Erythroblast (primary cell): ENCODE results near the gene RELA.

Source experiments
- GATA1 ChIP-seq: IDR thresholded peaks from 2 replicates; pipeline ENCODE4 v1.6.1; 2011; ENCODE audit warnings: low read depth, mild to moderate bottlenecking, control low read depth, low read length, moderate library complexity
- POLR2A ChIP-seq: IDR thresholded peaks from 2 replicates; pipeline ENCODE4 v1.6.1; 2011; ENCODE audit warnings: mild to moderate bottlenecking, low read length

GRCh38 chr11:65613091-65613928 is 49.4 kb downstream of the RELA start:
- TF ChIP-seq POLR2A (no peak), GATA1 (no peak)
